ENCODE data around the gene USB1. TPM values are rescaled to one million over a fixed set of nuclear protein-coding genes. Genes with fewer than 3 reads are reported as not detected.

USB1 gene
- total and polyA plus RNA-seq, 4 donors = 8.9 to 40.7 (median 28.3) TPM

- Histone ChIP-seq H3K4me1 (ENCODE audit: control insufficient read depth in 4 of 4, insufficient read depth in 4 of 4, low read length in 3 of 4) (no peaks in the 10 kb centered on the region), H3K36me3 (ENCODE audit: control insufficient read depth in 4 of 4, insufficient read depth in 3 of 4, low read depth in 1 of 4, low read length in 3 of 4) (no peaks in the 10 kb centered on the region), H3K27ac (ENCODE audit: low read depth in 1 of 2, low read length in 2 of 2) (no peak overlapping the region), H3K9me3 (ENCODE audit: control insufficient read depth in 4 of 4, low read length in 3 of 4) (no peaks in the 10 kb centered on the region), H3K27me3 (ENCODE audit: control insufficient read depth in 4 of 4, insufficient read depth in 4 of 4, low read length in 3 of 4) (no peaks in the 10 kb centered on the region), H3K9ac (ENCODE audit: low read depth in 1 of 2, low read length in 2 of 2) (no peak overlapping the region), H3K4me3 (ENCODE audit: low read depth in 1 of 3, low read length in 3 of 3) (no peak overlapping the region)
- 90% methylated on average over 11 of the region's 11 CpGs for WGBS
- no peak for DNase-seq (ENCODE audit: low spot score)
- TF ChIP-seq HNF4G (IDR thresholded peaks at IDR 0.05) = no peak
- no peak for TF ChIP-seq FOXA2 (IDR thresholded peaks at IDR 0.05)
- TF ChIP-seq FOXA1 (IDR thresholded peaks at IDR 0.05) = no peak
- TF ChIP-seq NR2F2 (IDR thresholded peaks at IDR 0.05) = no peak
- no peak for TF ChIP-seq YY1 (IDR thresholded peaks at IDR 0.05)
- no peak for TF ChIP-seq RAD21 (IDR thresholded peaks at IDR 0.05)
- TF ChIP-seq TAF1 (conservative IDR thresholded peaks at IDR 0.05) = no peak
- TF ChIP-seq MAX (IDR thresholded peaks at IDR 0.05) = no peak
- no peak for TF ChIP-seq REST (IDR thresholded peaks at IDR 0.05)
These were observed 41.4 kb upstream of the USB1 start for GRCh38 chr16:57959804-57960203.

- Histone ChIP-seq H3K9ac (ENCODE audit: low read depth in 1 of 2, low read length in 2 of 2) (no peak overlapping the region), H3K27me3 (ENCODE audit: control insufficient read depth in 4 of 4, insufficient read depth in 4 of 4, low read length in 3 of 4) (no peaks in the 10 kb centered on the region), H3K27ac (ENCODE audit: low read depth in 1 of 2, low read length in 2 of 2) (no peak overlapping the region), H3K4me1 (ENCODE audit: control insufficient read depth in 4 of 4, insufficient read depth in 4 of 4, low read length in 3 of 4) (no peaks in the 10 kb centered on the region), H3K36me3 (ENCODE audit: control insufficient read depth in 4 of 4, insufficient read depth in 3 of 4, low read depth in 1 of 4, low read length in 3 of 4) (no peaks in the 10 kb centered on the region), H3K4me3 (ENCODE audit: low read depth in 1 of 3, low read length in 3 of 3) (no peak overlapping the region), H3K9me3 (ENCODE audit: control insufficient read depth in 4 of 4, low read length in 3 of 4) (no peaks in the 10 kb centered on the region)
- WGBS = 80% methylated on average over 10 of the region's 10 CpGs
- TF ChIP-seq GABPA (IDR thresholded peaks at IDR 0.05 in 1 of 2, conservative IDR thresholded peaks at IDR 0.05 in 1 of 2) = no peak
- no peak for TF ChIP-seq RXRA (IDR thresholded peaks at IDR 0.05)
- no peak for TF ChIP-seq FOXA2 (IDR thresholded peaks at IDR 0.05)
- TF ChIP-seq SP1 (IDR thresholded peaks at IDR 0.05) = no peak
- no peak for DNase-seq (ENCODE audit: low spot score)
These were observed 40.9 kb upstream of the USB1 start for GRCh38 chr16:57960310-57960709.

GRCh38 chr16:57960826-57961472 lies 40.3 kb upstream of the USB1 start:
- Histone ChIP-seq H3K4me1 (ENCODE audit: control insufficient read depth in 4 of 4, insufficient read depth in 4 of 4, low read length in 3 of 4) (no peaks in the 10 kb centered on the region), H3K9me3 (ENCODE audit: control insufficient read depth in 4 of 4, low read length in 3 of 4) (no peaks in the 10 kb centered on the region), H3K27me3 (ENCODE audit: control insufficient read depth in 4 of 4, insufficient read depth in 4 of 4, low read length in 3 of 4) (no peaks in the 10 kb centered on the region), H3K9ac (ENCODE audit: low read depth in 1 of 2, low read length in 2 of 2) (no peak overlapping the region), H3K27ac (ENCODE audit: low read depth in 1 of 2, low read length in 2 of 2) (no peak overlapping the region), H3K4me3 (ENCODE audit: low read depth in 1 of 3, low read length in 3 of 3) (no peak overlapping the region), H3K36me3 (ENCODE audit: control insufficient read depth in 4 of 4, insufficient read depth in 3 of 4, low read depth in 1 of 4, low read length in 3 of 4) (no peaks in the 10 kb centered on the region)
- DNase-seq (ENCODE audit: low spot score) = no peak
- 90% methylated on average over 7 of the region's 7 CpGs for WGBS
- no peak for TF ChIP-seq RAD21 (IDR thresholded peaks at IDR 0.05)
- no peak for TF ChIP-seq MAX (IDR thresholded peaks at IDR 0.05)
- TF ChIP-seq ZBTB33 (IDR thresholded peaks at IDR 0.05) = no peak
- TF ChIP-seq ATF3 (IDR thresholded peaks at IDR 0.05) = no peak
- TF ChIP-seq TAF1 (conservative IDR thresholded peaks at IDR 0.05) = no peak
- TF ChIP-seq RXRA (IDR thresholded peaks at IDR 0.05) = no peak
- TF ChIP-seq GABPA (IDR thresholded peaks at IDR 0.05 in 1 of 2, conservative IDR thresholded peaks at IDR 0.05 in 1 of 2) = no peak
- no peak for TF ChIP-seq HNF4A (conservative IDR thresholded peaks at IDR 0.05)
- no peak for TF ChIP-seq EGR1 (IDR thresholded peaks at IDR 0.05; ENCODE audit: low read depth in 2 of 2)
- TF ChIP-seq SP1 (IDR thresholded peaks at IDR 0.05) = no peak
- TF ChIP-seq YY1 (IDR thresholded peaks at IDR 0.05) = no peak
- no peak for TF ChIP-seq REST (IDR thresholded peaks at IDR 0.05)
- TF ChIP-seq NR2F2 (IDR thresholded peaks at IDR 0.05) = no peak

All from liver (tissue), 9 donors.